ENCODE measurements around the gene TET2.

The TET2 gene

GRCh38 chr4:105158837-105159236 lies 12.2 kb downstream of the TET2 start:
- no peak for DNase-seq
- H3K27ac ChIP-seq = no peak overlapping the region
- H3K36me3 ChIP-seq = no peaks in the 10 kb centered on the region
- H3K4me3 ChIP-seq (ENCODE audit: low read depth, low read length) = no peak overlapping the region
- no peaks in the 10 kb centered on the region for H3K27me3 ChIP-seq (ENCODE audit: insufficient read depth, low read depth, severe bottlenecking)
- no peak for TF ChIP-seq CTCF (IDR thresholded peaks at IDR 0.05; ENCODE audit: low read depth, low read length)
- H3K9me3 ChIP-seq (ENCODE audit: severe bottlenecking) = no peaks in the 10 kb centered on the region

- no peaks in the 10 kb centered on the region for H3K9me3 ChIP-seq (ENCODE audit: severe bottlenecking)
- no peak for DNase-seq
- H3K27me3 ChIP-seq (ENCODE audit: insufficient read depth, low read depth, severe bottlenecking) = no peaks in the 10 kb centered on the region
- TF ChIP-seq CTCF (IDR thresholded peaks at IDR 0.05; ENCODE audit: low read depth, low read length) = no peak
- no peak overlapping the region for H3K27ac ChIP-seq
- no peak overlapping the region for H3K4me3 ChIP-seq (ENCODE audit: low read depth, low read length)
- H3K36me3 ChIP-seq = no peaks in the 10 kb centered on the region
Measured at GRCh38 chr4:105162123-105162796, 15.6 kb downstream of the TET2 start.

- H3K4me3 ChIP-seq (ENCODE audit: low read depth, low read length) = no peak overlapping the region
- no peak for DNase-seq
- H3K9me3 ChIP-seq (ENCODE audit: severe bottlenecking) = no peaks in the 10 kb centered on the region
- H3K36me3 ChIP-seq = no peaks in the 10 kb centered on the region
- no peak for TF ChIP-seq CTCF (IDR thresholded peaks at IDR 0.05; ENCODE audit: low read depth, low read length)
- no peaks in the 10 kb centered on the region for H3K27me3 ChIP-seq (ENCODE audit: insufficient read depth, low read depth, severe bottlenecking)
- no peak overlapping the region for H3K27ac ChIP-seq
Measured at GRCh38 chr4:105164548-105164947, 17.9 kb downstream of the TET2 start.

- Histone ChIP-seq H3K27me3 (ENCODE audit: insufficient read depth, low read depth, severe bottlenecking) (no peaks in the 10 kb centered on the region), H3K36me3 (no peaks in the 10 kb centered on the region), H3K9me3 (ENCODE audit: severe bottlenecking) (no peaks in the 10 kb centered on the region), H3K27ac (no peak overlapping the region), H3K4me3 (ENCODE audit: low read depth, low read length) (no peak overlapping the region)
- no peak for TF ChIP-seq CTCF (IDR thresholded peaks at IDR 0.05; ENCODE audit: low read depth, low read length)
- DNase-seq = no peak
Measured at GRCh38 chr4:105166066-105166465, 19.4 kb downstream of the TET2 start.

- TF ChIP-seq CTCF (IDR thresholded peaks at IDR 0.05; ENCODE audit: low read depth, low read length) = no peak
- DNase-seq = no peak
- no peak overlapping the region for H3K4me3 ChIP-seq (ENCODE audit: low read depth, low read length)
- H3K36me3 ChIP-seq = no peaks in the 10 kb centered on the region
- no peaks in the 10 kb centered on the region for H3K9me3 ChIP-seq (ENCODE audit: severe bottlenecking)
- no peaks in the 10 kb centered on the region for H3K27me3 ChIP-seq (ENCODE audit: insufficient read depth, low read depth, severe bottlenecking)
- no peak overlapping the region for H3K27ac ChIP-seq
Measured at GRCh38 chr4:105170711-105171110, 24.0 kb downstream of the TET2 start.

GRCh38 chr4:105171912-105172311 lies 25.2 kb downstream of the TET2 start:
- TF ChIP-seq CTCF (IDR thresholded peaks at IDR 0.05; ENCODE audit: low read depth, low read length) = no peak
- no peaks in the 10 kb centered on the region for H3K36me3 ChIP-seq
- no peaks in the 10 kb centered on the region for H3K9me3 ChIP-seq (ENCODE audit: severe bottlenecking)
- no peaks in the 10 kb centered on the region for H3K27me3 ChIP-seq (ENCODE audit: insufficient read depth, low read depth, severe bottlenecking)
- DNase-seq = no peak
- H3K4me3 ChIP-seq (ENCODE audit: low read depth, low read length) = no peak overlapping the region
- H3K27ac ChIP-seq = no peak overlapping the region
